ENCODE results near the gene MDC1. TPM values are rescaled to one million over a fixed set of nuclear protein-coding genes. Genes with fewer than 3 reads are reported as not detected.

The MDC1 gene
- total RNA-seq, 4 donors from 2014 or later = 10.4 to 27.0 (median 16.3) TPM

GRCh38 chr6:30700340-30700739 is 16.7 kb downstream of the MDC1 start:
- H3K36me3 ChIP-seq = peaks cover 39% of the 10 kb centered on the region

GRCh38 chr6:30696432-30696831 is 20.6 kb downstream of the MDC1 start:
- Histone ChIP-seq H3K4me1 (peaks cover 4% of the 10 kb centered on the region), H3K4me3 (no peak overlapping the region), H3K36me3 (peaks cover 10% of the 10 kb centered on the region), H3K27me3 (no peaks in the 10 kb centered on the region), H3K27ac (no peak overlapping the region), H3K9me3 (no peaks in the 10 kb centered on the region)
- no peak for DNase-seq (ENCODE audit: low spot score in 2 of 2)
- WGBS = 96% methylated on average over 5 of the region's 5 CpGs
- no peak for TF ChIP-seq CTCF (IDR thresholded peaks at IDR 0.05)
- TF ChIP-seq EP300 (IDR thresholded peaks at IDR 0.05) = no peak
- no peak for TF ChIP-seq POLR2A (IDR thresholded peaks at IDR 0.05)
- TF ChIP-seq POLR2AphosphoS5 (IDR thresholded peaks at IDR 0.05) = no peak

More at GRCh38 chr6:30700340-30700739, 16.7 kb downstream of the MDC1 start:
- H3K4me3 ChIP-seq = no peak overlapping the region
- no peaks in the 10 kb centered on the region for H3K4me1 ChIP-seq
- 50% methylated on average over 4 of the region's 4 CpGs for WGBS
- no peak overlapping the region for H3K27ac ChIP-seq
- no peaks in the 10 kb centered on the region for H3K9me3 ChIP-seq
- TF ChIP-seq POLR2AphosphoS5 (IDR thresholded peaks at IDR 0.05) (no peak), EP300 (IDR thresholded peaks at IDR 0.05) (no peak), CTCF (IDR thresholded peaks at IDR 0.05) (no peak), POLR2A (IDR thresholded peaks at IDR 0.05) (no peak)
- no peak for DNase-seq (ENCODE audit: low spot score in 2 of 2)
- no peaks in the 10 kb centered on the region for H3K27me3 ChIP-seq

GRCh38 chr6:30691208-30691847 is 25.8 kb downstream of the MDC1 start:
- TF ChIP-seq CTCF (IDR thresholded peaks at IDR 0.05) = no peak
- TF ChIP-seq POLR2AphosphoS5 (IDR thresholded peaks at IDR 0.05) = no peak
- TF ChIP-seq POLR2A (IDR thresholded peaks at IDR 0.05) = no peak
- TF ChIP-seq EP300 (IDR thresholded peaks at IDR 0.05) = no peak
- no peak for DNase-seq (ENCODE audit: low spot score in 2 of 2)
- no peaks in the 10 kb centered on the region for H3K36me3 ChIP-seq
- 16% methylated on average over 8 of the region's 8 CpGs for WGBS
- H3K9me3 ChIP-seq = no peaks in the 10 kb centered on the region
- no peaks in the 10 kb centered on the region for H3K27me3 ChIP-seq
- peaks cover 40% of the 10 kb centered on the region for H3K4me1 ChIP-seq
- peak overlapping the region; percentile 98 for H3K27ac ChIP-seq
- peak overlapping the region; percentile 54 for H3K4me3 ChIP-seq

- under 1% methylated on average over 40 of the region's 40 CpGs for WGBS
- peak within 1 kb of the TSS; percentile 54 for H3K4me3 ChIP-seq
- H3K36me3 ChIP-seq = no peaks in the 10 kb centered on the region
- no peaks in the 10 kb centered on the region for H3K9me3 ChIP-seq
- no peak for TF ChIP-seq CTCF (IDR thresholded peaks at IDR 0.05)
- TF ChIP-seq EP300 (IDR thresholded peaks at IDR 0.05) = no peak
- TF ChIP-seq POLR2A (IDR thresholded peaks at IDR 0.05) = no peak
- peak in 2 of 3 donors; percentile 17 to 40 for TF ChIP-seq POLR2AphosphoS5 (IDR thresholded peaks at IDR 0.05)
- no peaks in the 10 kb centered on the region for H3K27me3 ChIP-seq
- H3K27ac ChIP-seq = peak within 1 kb of the TSS; percentile 98
- H3K4me1 ChIP-seq = peaks cover 44% of the 10 kb centered on the region
- peak; percentile 92 for DNase-seq (ENCODE audit: low spot score in 2 of 2)
Observed at GRCh38 chr6:30690403-30691207, 26.5 kb downstream of the MDC1 start, which contains the start of gene NRM. Gene NRM (minus strand): TSS chr6:30690984. CDS start chr6:30690974, 10 bp downstream.

- no peak for DNase-seq (ENCODE audit: low spot score in 2 of 2)
- 14% methylated on average over 4 of the region's 4 CpGs for WGBS
- H3K4me3 ChIP-seq = peak overlapping the region; percentile 54
Observed at GRCh38 chr6:30689985-30690384, 27.1 kb downstream of the MDC1 start.

More at GRCh38 chr6:30689985-30690384, 27.1 kb downstream of the MDC1 start:
- H3K9me3 ChIP-seq = no peaks in the 10 kb centered on the region
- no peaks in the 10 kb centered on the region for H3K27me3 ChIP-seq
- peaks cover 50% of the 10 kb centered on the region for H3K4me1 ChIP-seq
- H3K36me3 ChIP-seq = no peaks in the 10 kb centered on the region
- TF ChIP-seq POLR2AphosphoS5 (IDR thresholded peaks at IDR 0.05) (no peak), CTCF (IDR thresholded peaks at IDR 0.05) (no peak), POLR2A (IDR thresholded peaks at IDR 0.05) (no peak), EP300 (IDR thresholded peaks at IDR 0.05) (no peak)
- H3K27ac ChIP-seq = peak overlapping the region; percentile 98
